ENCODE data around the gene CPXM2. TPM values are rescaled to one million over a fixed set of nuclear protein-coding genes. Genes with fewer than 3 reads are reported as not detected.
A peak's percentile ranks its signal among the peaks of the same experiment; 100 is the strongest.

Gene CPXM2
- total RNA-seq, 1 donor from 2014 or later: 4.1 TPM

GRCh38 chr10:123784646-123785045 lies 107.0 kb downstream of the CPXM2 start:
- intact Hi-C loops (cut with micrococcal nuclease): no loop called here
- DNase-seq (no peak), ATAC-seq (no peak)

- intact Hi-C loops (cut with micrococcal nuclease): no loop called here
- DNase-seq (no peak), ATAC-seq (no peak)
These were observed 107.4 kb downstream of the CPXM2 start for GRCh38 chr10:123784216-123784615.

- DNase-seq (no peak), ATAC-seq (peak; percentile 40)
- intact Hi-C loops (cut with micrococcal nuclease): no loop called here
These were observed 108.3 kb downstream of the CPXM2 start for GRCh38 chr10:123783296-123783695.

- DNase-seq (no peak), ATAC-seq (no peak)
- intact Hi-C loops (cut with micrococcal nuclease): no loop called here
These were observed 109.1 kb downstream of the CPXM2 start for GRCh38 chr10:123782549-123782948.

GRCh38 chr10:123781956-123782500 lies 109.6 kb downstream of the CPXM2 start:
- no peak for DNase-seq
- no peak for ATAC-seq
- intact Hi-C loops (cut with micrococcal nuclease): no loop called here

- ATAC-seq (no peak), DNase-seq (no peak)
- intact Hi-C loops (cut with micrococcal nuclease): no loop called here
These were observed 110.2 kb downstream of the CPXM2 start for GRCh38 chr10:123781324-123781900.

GRCh38 chr10:123778719-123779517 lies 112.7 kb downstream of the CPXM2 start:
- DNase-seq (no peak), ATAC-seq (no peak)
- intact Hi-C loops (cut with micrococcal nuclease): no loop called here

GRCh38 chr10:123777881-123778280 lies 113.7 kb downstream of the CPXM2 start:
- DNase-seq (no peak), ATAC-seq (no peak)
- intact Hi-C loops (cut with micrococcal nuclease): no loop called here

- intact Hi-C loops (cut with micrococcal nuclease): no loop called here
- ATAC-seq (no peak), DNase-seq (no peak)
These were observed 117.4 kb downstream of the CPXM2 start for GRCh38 chr10:123774132-123774742.

GRCh38 chr10:123772645-123773508 lies 118.7 kb downstream of the CPXM2 start:
- intact Hi-C loops (cut with micrococcal nuclease): no loop called here
- ATAC-seq (no peak), DNase-seq (no peak)

GRCh38 chr10:123771877-123772644 lies 119.5 kb downstream of the CPXM2 start:
- ATAC-seq (no peak), DNase-seq (no peak)
- intact Hi-C loops (cut with micrococcal nuclease): no loop called here

GRCh38 chr10:123769647-123770046 lies 122.0 kb downstream of the CPXM2 start:
- ATAC-seq (no peak), DNase-seq (no peak)
- intact Hi-C loops (cut with micrococcal nuclease): no loop called here

GRCh38 chr10:123766761-123767160 lies 124.8 kb downstream of the CPXM2 start:
- intact Hi-C loops (cut with micrococcal nuclease): no loop called here
- ATAC-seq: no peak
- no peak for DNase-seq

- intact Hi-C loops (cut with micrococcal nuclease): no loop called here
- ATAC-seq (no peak), DNase-seq (no peak)
These were observed 125.6 kb downstream of the CPXM2 start for GRCh38 chr10:123766012-123766411.

GRCh38 chr10:123761666-123762230 lies 129.9 kb downstream of the CPXM2 start:
- intact Hi-C loops (cut with micrococcal nuclease): no loop called here
- no peak for ATAC-seq

GRCh38 chr10:123761038-123761428 lies 130.6 kb downstream of the CPXM2 start:
- no peak for DNase-seq
- ATAC-seq: no peak
- intact Hi-C loops (cut with micrococcal nuclease): no loop called here

More at GRCh38 chr10:123761666-123762230, 129.9 kb downstream of the CPXM2 start:
- no peak for DNase-seq

GRCh38 chr10:123760356-123761037 lies 131.1 kb downstream of the CPXM2 start:
- DNase-seq: no peak
- intact Hi-C loops (cut with micrococcal nuclease): no loop called here
- no peak for ATAC-seq

All from left ventricle myocardium superior (tissue), 1 donor.